Activated CD4-positive, alpha-beta T cell treated with anti-CD3 and anti-CD28 coated beads, Interleukin-2, amount 10 ng/mL, durations not matched to agents 24 days and 14 days (primary cell): ENCODE measurements around the gene MRTFA. TPM values are rescaled to one million over a fixed set of nuclear protein-coding genes. Genes with fewer than 3 reads are reported as not detected.
"Not testable (repeated sequence)": the region's sequence is repeated elsewhere in the genome, so short reads cannot be mapped to it uniquely, and the experiment has no call there.

Experiments
- DNase-seq: peaks from one replicate; pipeline ENCODE4 v3.0.0; 2022
- H3K27ac Mint-ChIP-seq: one replicate; pipeline ENCODE4 v1.8.0; 2022; ENCODE audit warnings: mild to moderate bottlenecking, mixed read lengths
- H3K27me3 Mint-ChIP-seq: one replicate; pipeline ENCODE4 v1.8.0; 2022; ENCODE audit warnings: mixed read lengths
- H3K36me3 Mint-ChIP-seq: one replicate; pipeline ENCODE4 v1.8.0; 2022; ENCODE audit warnings: low read depth, mild to moderate bottlenecking, mixed read lengths
- H3K4me1 Mint-ChIP-seq: one replicate; pipeline ENCODE4 v1.8.0; 2021; ENCODE audit warnings: mixed read lengths
- H3K4me3 Mint-ChIP-seq: one replicate; pipeline ENCODE4 v1.8.0; 2022; ENCODE audit warnings: mild to moderate bottlenecking, moderate library complexity, mixed read lengths
- H3K9me3 Mint-ChIP-seq: one replicate; pipeline ENCODE4 v1.8.0; 2021; ENCODE audit warnings: mixed read lengths
- intact Hi-C: fragments of 100-400 bp; cut with micrococcal nuclease; formaldehyde crosslinking; loops from one replicate; pipeline ENCODE4 v1.15.1; 2023
- total RNA-seq: library from RNA; stranded (reverse); gene quantifications from 2 replicates; pipeline ENCODE4 v1.2.3, GENCODE V29; 2022

MRTFA gene
- total RNA-seq, 1 donor from 2014 or later: 51.7 TPM

GRCh38 chr22:40560994-40561515 is 75.5 kb downstream of the MRTFA start:
- H3K27me3 Mint-ChIP-seq: no peaks in the 10 kb centered on the region
- H3K27ac Mint-ChIP-seq: no peak overlapping the region
- H3K36me3 Mint-ChIP-seq: peaks cover 2% of the 10 kb centered on the region
- intact Hi-C loops: no loop called here
- H3K9me3 Mint-ChIP-seq: no peaks in the 10 kb centered on the region
- no peak for DNase-seq
- no peak overlapping the region for H3K4me3 Mint-ChIP-seq
- H3K4me1 Mint-ChIP-seq: peaks cover 12% of the 10 kb centered on the region

DNA sequence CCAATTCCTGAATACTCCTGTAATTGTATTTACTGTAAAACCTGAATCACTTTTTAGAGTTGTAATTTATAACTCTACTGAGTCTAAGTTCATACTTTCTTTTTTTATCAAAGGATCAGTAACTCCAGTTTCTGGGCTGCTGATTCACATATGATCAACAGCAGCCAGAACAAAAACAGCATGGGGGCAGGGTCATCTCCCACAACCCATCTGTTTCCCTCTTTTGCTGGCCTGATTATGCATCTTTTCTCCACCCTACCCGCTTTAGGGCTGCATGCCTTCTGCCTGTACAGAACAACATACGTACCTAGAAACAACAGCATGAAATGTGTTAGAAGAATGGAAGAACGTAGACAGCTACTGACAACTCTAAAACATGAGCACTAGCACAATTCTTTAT is 76.0 kb downstream of the MRTFA start:
- H3K27ac Mint-ChIP-seq: peak overlapping the region; percentile 20
- H3K9me3 Mint-ChIP-seq: no peaks in the 10 kb centered on the region
- intact Hi-C loops: no loop called here
- H3K36me3 Mint-ChIP-seq: no peaks in the 10 kb centered on the region
- no peaks in the 10 kb centered on the region for H3K27me3 Mint-ChIP-seq
- H3K4me3 Mint-ChIP-seq: no peak overlapping the region
- peak; percentile 41 for DNase-seq
- H3K4me1 Mint-ChIP-seq: peaks cover 12% of the 10 kb centered on the region

GRCh38 chr22:40557972-40558371 is 78.5 kb downstream of the MRTFA start:
- no peak overlapping the region for H3K27ac Mint-ChIP-seq
- no peak overlapping the region for H3K4me3 Mint-ChIP-seq
- no peaks in the 10 kb centered on the region for H3K27me3 Mint-ChIP-seq
- peaks cover 21% of the 10 kb centered on the region for H3K36me3 Mint-ChIP-seq
- DNase-seq: no peak
- intact Hi-C loops: no loop called here
- peaks cover 12% of the 10 kb centered on the region for H3K4me1 Mint-ChIP-seq
- peaks cover 5% of the 10 kb centered on the region for H3K9me3 Mint-ChIP-seq

DNA sequence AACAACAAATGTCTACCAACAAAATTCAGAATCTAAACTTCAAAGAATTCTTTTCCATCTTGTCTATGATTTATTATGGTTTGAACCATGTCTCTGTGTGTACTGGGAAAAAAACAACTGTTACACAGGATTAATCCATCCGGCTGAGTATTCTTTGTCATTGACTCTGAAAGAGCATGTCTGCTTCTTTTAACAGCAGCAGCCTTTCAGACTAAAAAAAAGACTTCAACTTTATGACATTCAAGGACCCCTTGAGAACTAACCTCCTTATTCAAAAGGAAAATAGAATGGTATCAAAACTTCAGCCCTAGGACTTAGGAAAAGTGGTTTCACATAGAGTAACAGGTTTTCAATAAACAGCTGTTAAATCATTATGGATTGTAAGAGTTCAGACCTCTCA is 79.9 kb downstream of the MRTFA start:
- H3K27ac Mint-ChIP-seq: no peak overlapping the region
- peaks cover 15% of the 10 kb centered on the region for H3K9me3 Mint-ChIP-seq
- DNase-seq: no peak
- intact Hi-C loops: no loop called here
- peaks cover 34% of the 10 kb centered on the region for H3K36me3 Mint-ChIP-seq
- no peak overlapping the region for H3K4me3 Mint-ChIP-seq
- H3K27me3 Mint-ChIP-seq: no peaks in the 10 kb centered on the region
- H3K4me1 Mint-ChIP-seq: peaks cover 16% of the 10 kb centered on the region

DNA sequence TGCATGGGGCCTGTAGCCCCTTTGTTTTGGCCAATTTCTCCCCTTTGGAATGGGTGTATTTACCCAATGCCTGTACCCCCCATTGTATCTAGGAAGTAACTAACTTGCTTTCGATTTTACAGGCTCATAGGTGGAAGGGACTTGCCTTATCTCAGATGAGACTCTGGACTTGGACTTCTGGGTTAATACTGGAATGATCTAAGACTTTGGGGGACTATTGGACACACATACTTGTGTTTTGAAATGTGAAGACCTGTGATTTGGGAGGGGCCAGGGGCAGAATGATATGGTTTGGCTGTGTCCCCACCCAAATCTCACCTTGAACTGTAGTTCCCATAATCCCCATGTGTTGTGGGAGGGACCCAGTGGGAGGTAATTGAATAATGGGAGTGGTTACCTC is 82.5 kb downstream of the MRTFA start:
- peaks cover 46% of the 10 kb centered on the region for H3K36me3 Mint-ChIP-seq
- intact Hi-C loops: not testable (repeated sequence)

GRCh38 chr22:40553014-40553554 is 83.4 kb downstream of the MRTFA start:
- DNase-seq: no peak

More for the DNA sequence above, 82.5 kb downstream of the MRTFA start:
- not testable (repeated sequence) for H3K27ac Mint-ChIP-seq, H3K4me1 Mint-ChIP-seq, H3K4me3 Mint-ChIP-seq, H3K27me3 Mint-ChIP-seq, DNase-seq
- peaks cover 15% of the 10 kb centered on the region for H3K9me3 Mint-ChIP-seq

GRCh38 chr22:40552070-40552469 is 84.4 kb downstream of the MRTFA start:
- no peaks in the 10 kb centered on the region for H3K27me3 Mint-ChIP-seq
- no peak for DNase-seq
- intact Hi-C loops: no loop called here
- peaks cover 54% of the 10 kb centered on the region for H3K36me3 Mint-ChIP-seq
- peaks cover 15% of the 10 kb centered on the region for H3K9me3 Mint-ChIP-seq
- H3K27ac Mint-ChIP-seq: no peak overlapping the region
- no peak overlapping the region for H3K4me3 Mint-ChIP-seq
- H3K4me1 Mint-ChIP-seq: peaks cover 6% of the 10 kb centered on the region

More at GRCh38 chr22:40553014-40553554, 83.4 kb downstream of the MRTFA start:
- no peak overlapping the region for H3K4me3 Mint-ChIP-seq
- peaks cover 7% of the 10 kb centered on the region for H3K4me1 Mint-ChIP-seq
- intact Hi-C loops: no loop called here
- H3K27me3 Mint-ChIP-seq: no peaks in the 10 kb centered on the region
- H3K27ac Mint-ChIP-seq: no peak overlapping the region
- peaks cover 48% of the 10 kb centered on the region for H3K36me3 Mint-ChIP-seq
- peaks cover 15% of the 10 kb centered on the region for H3K9me3 Mint-ChIP-seq

- Mint-ChIP-seq H3K4me1 (peaks cover 7% of the 10 kb centered on the region), H3K4me3 (no peak overlapping the region), H3K36me3 (peaks cover 40% of the 10 kb centered on the region), H3K27ac (no peak overlapping the region), H3K27me3 (no peaks in the 10 kb centered on the region), H3K9me3 (peaks cover 7% of the 10 kb centered on the region)
- no peak for DNase-seq
- intact Hi-C loops: no loop called here
Observed at GRCh38 chr22:40547729-40548143, 88.8 kb downstream of the MRTFA start.

DNA sequence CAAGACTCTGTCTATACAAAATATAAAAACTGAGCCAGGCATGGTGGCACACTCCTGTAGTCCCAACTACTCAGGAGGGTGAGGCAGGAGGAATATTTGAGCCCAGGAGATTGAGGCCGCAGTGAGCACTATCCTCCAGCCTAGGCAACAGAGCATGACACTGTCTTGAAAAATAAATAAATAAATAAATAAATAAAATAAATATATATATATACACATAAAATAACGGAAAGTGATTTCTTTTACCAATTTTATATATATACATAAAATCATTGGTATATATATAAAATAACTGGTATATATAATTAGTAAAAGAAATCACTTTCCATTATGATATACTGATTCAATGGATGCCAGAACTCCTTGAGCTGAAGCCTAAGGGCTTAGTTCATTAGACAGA is 91.8 kb downstream of the MRTFA start:
- Mint-ChIP-seq H3K36me3 (peaks cover 21% of the 10 kb centered on the region), H3K27ac (no peak overlapping the region), H3K27me3 (no peaks in the 10 kb centered on the region), H3K9me3 (no peaks in the 10 kb centered on the region), H3K4me3 (no peak overlapping the region), H3K4me1 (peaks cover 22% of the 10 kb centered on the region)
- intact Hi-C loops: no loop called here
- no peak for DNase-seq

DNA sequence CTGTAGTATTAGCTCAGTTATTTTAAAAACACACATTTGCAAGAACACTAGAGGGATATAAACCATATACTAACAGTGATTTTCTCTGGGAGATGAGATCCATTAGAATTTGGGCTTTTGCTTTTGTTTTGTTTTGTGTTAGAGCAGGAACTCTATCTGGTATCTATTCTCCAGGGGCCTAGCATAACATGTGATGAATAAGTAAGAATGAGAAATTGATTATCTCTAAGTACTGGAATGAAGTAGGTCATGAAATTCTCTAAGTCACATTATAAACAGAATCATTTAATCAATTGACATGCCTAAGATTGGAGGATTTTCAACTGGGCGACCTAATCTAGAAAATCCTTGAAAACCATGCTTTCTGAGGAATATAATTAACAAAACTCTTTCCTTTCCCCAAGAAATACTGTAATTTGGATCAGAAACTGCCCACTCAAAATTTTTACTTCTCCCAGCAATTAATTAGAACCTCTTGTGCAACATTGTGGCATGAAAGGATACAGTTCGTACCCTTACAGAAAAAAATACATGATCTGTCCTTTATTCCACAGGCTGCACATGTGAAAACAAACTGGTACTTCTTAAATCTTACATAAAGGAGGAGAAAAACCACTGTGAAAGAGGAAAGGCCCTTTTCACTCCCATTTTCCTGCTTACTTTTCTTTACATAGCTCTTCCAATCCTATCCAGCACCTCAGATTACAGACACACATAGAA is 93.5 kb downstream of the MRTFA start:
- no peaks in the 10 kb centered on the region for H3K27me3 Mint-ChIP-seq
- intact Hi-C loops: no loop called here
- no peak overlapping the region for H3K4me3 Mint-ChIP-seq
- H3K36me3 Mint-ChIP-seq: peaks cover 15% of the 10 kb centered on the region
- no peak overlapping the region for H3K27ac Mint-ChIP-seq
- no peaks in the 10 kb centered on the region for H3K9me3 Mint-ChIP-seq
- DNase-seq: no peak
- H3K4me1 Mint-ChIP-seq: peaks cover 22% of the 10 kb centered on the region

GRCh38 chr22:40541300-40541699 is 95.2 kb downstream of the MRTFA start:
- peaks cover 22% of the 10 kb centered on the region for H3K4me1 Mint-ChIP-seq
- peaks cover 7% of the 10 kb centered on the region for H3K36me3 Mint-ChIP-seq
- H3K4me3 Mint-ChIP-seq: no peak overlapping the region
- no peaks in the 10 kb centered on the region for H3K27me3 Mint-ChIP-seq
- intact Hi-C loops: no loop called here
- no peak for DNase-seq
- H3K27ac Mint-ChIP-seq: no peak overlapping the region
- H3K9me3 Mint-ChIP-seq: no peaks in the 10 kb centered on the region

DNA sequence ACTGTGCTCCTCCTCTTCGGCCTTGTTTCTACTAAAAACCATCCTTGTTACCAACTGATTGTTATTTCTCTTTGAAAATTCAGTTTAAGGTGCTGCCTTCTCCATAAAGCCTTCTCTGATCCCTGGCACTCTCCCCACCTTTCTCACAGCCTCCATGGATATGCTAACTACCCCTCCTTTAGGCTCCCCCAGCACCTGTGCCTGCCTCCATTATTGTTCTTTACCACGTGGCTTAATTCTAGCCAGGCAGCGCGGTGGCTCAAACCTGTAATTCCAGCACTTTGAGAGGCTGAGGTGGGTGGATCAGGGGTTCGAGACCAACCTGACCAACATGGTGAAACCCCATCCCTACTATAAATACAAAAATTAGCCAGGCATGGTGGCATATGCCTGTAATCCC is 96.3 kb downstream of the MRTFA start:
- H3K36me3 Mint-ChIP-seq: peaks cover 4% of the 10 kb centered on the region
- no peak overlapping the region for H3K4me3 Mint-ChIP-seq
- H3K27ac Mint-ChIP-seq: no peak overlapping the region
- DNase-seq: no peak
- no peaks in the 10 kb centered on the region for H3K9me3 Mint-ChIP-seq
- no peaks in the 10 kb centered on the region for H3K27me3 Mint-ChIP-seq
- intact Hi-C loops: no loop called here
- H3K4me1 Mint-ChIP-seq: peaks cover 26% of the 10 kb centered on the region

DNA sequence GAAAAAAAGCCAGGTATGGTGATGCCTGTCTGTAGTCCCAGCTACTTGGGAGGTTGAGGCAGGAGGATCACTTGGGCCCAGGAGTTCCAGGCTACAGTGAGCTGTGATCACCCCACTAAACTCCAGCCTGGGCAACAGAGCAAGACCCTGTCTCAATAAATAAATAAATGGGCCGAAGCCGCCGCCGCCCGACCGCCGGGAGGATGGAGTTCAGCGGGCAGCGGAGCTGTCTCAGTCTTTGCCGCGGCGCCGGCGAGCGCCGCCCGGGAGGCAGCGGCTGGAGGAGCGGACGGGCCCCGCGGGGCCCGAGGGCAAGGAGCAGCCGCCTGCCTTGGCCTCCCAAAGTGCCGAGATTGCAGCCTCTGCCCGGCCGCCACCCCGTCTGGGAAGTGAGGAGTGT is 100.4 kb downstream of the MRTFA start:
- H3K4me3 Mint-ChIP-seq, H3K9me3 Mint-ChIP-seq, H3K36me3 Mint-ChIP-seq, intact Hi-C loops, H3K27me3 Mint-ChIP-seq, DNase-seq, H3K27ac Mint-ChIP-seq: not testable (repeated sequence)
- peaks cover 46% of the 10 kb centered on the region for H3K4me1 Mint-ChIP-seq

GRCh38 chr22:40535642-40536041 is 100.9 kb downstream of the MRTFA start:
- Mint-ChIP-seq H3K4me3 (no peak overlapping the region), H3K27me3 (no peaks in the 10 kb centered on the region), H3K27ac (peak overlapping the region; percentile 81), H3K4me1 (peaks cover 41% of the 10 kb centered on the region), H3K9me3 (no peaks in the 10 kb centered on the region), H3K36me3 (peaks cover 2% of the 10 kb centered on the region)
- no peak for DNase-seq
- intact Hi-C loops: no loop called here
